GM10266 (cell line): ENCODE data around the gene KRABD2.

Experiments
- DNase-seq: peaks from one replicate; pipeline ENCODE4 v3.0.0; 2012; ENCODE audit errors: extremely low spot score
- CTCF ChIP-seq: IDR thresholded peaks from 2 replicates; pipeline ENCODE4 v1.5.1; 2012; ENCODE audit warnings: mild to moderate bottlenecking, low read depth; ENCODE audit not compliant: control insufficient read depth, insufficient read depth; ENCODE audit errors: missing control alignments

Gene KRABD2

DNA sequence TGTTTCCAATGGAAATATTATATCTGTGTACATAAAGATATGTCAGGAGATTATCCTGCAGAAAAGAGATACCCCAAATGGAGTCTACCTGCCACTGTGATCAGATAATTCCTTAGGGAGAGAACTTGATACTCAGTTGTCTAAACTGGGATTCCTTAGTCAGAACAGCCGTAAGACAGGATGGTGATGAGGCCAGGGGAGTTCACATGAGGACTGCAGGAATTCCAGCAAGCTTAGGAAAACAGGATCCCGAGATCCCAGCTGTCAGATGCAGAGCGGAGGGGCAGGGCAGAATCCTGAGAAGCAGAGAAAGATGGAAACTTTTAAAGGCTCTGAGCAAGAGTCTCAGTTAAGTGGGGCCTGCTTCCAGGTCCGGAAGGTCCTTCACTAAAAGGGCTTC, 4.7 kb downstream of the KRABD2 start:
- no peak for DNase-seq
- no peak for TF ChIP-seq CTCF

- TF ChIP-seq CTCF = no peak
- DNase-seq = no peak
Measured at GRCh38 chr17:8369944-8370343, 6.6 kb downstream of the KRABD2 start.

- DNase-seq = no peak
- no peak for TF ChIP-seq CTCF
Measured at GRCh38 chr17:8368193-8368592, 8.3 kb downstream of the KRABD2 start.

DNA sequence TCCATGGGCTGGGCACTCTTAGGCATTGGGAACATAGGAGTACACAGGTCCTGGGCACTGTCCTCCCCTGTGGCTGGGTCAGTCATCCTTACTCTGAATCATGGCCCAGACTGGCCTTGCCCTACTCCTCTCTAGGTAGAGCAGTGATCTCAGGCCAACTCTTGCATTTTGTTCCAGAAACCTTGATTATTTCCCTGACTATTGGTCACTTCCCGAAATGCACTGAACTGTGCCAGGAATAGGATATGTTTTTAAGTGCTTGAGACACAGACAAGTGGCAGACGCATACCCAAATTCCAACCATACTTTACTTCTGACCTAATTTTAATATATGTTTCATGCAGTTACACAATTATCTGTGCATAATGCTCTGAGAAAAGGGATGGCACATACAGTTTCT, 10.3 kb downstream of the KRABD2 start:
- no peak for DNase-seq
- TF ChIP-seq CTCF = no peak

GRCh38 chr17:8365143-8365542, 11.4 kb downstream of the KRABD2 start:
- DNase-seq = no peak
- TF ChIP-seq CTCF = no peak

GRCh38 chr17:8362651-8363332, 13.7 kb downstream of the KRABD2 start:
- DNase-seq = no peak
- no peak for TF ChIP-seq CTCF

- TF ChIP-seq CTCF = no peak
- DNase-seq = no peak
Measured at GRCh38 chr17:8360751-8361150, 15.8 kb downstream of the KRABD2 start.
